Thymus (tissue), 11 donors: Measurements from ENCODE around the gene CCM2L. TPM values are rescaled to one million over a fixed set of nuclear protein-coding genes. Genes with fewer than 3 reads are reported as not detected.

Source experiments
- DNase-seq, 9 donors: peaks; one replicate each; pipeline ENCODE4 v3.0.0-alpha.2; 2013; ENCODE audit warnings: low spot score in 9 of 9, low read depth in 6 of 9, missing footprints in 1 of 9
- H3K27ac ChIP-seq, 2 donors: one replicate each; pipeline ENCODE4 v1.5.1; 2013; ENCODE audit warnings: control low read depth in 1 of 2, low read depth in 1 of 2, low read length in 1 of 2, mild to moderate bottlenecking in 1 of 2, moderate library complexity in 1 of 2
- H3K27me3 ChIP-seq, 2 donors: one replicate each; pipeline ENCODE4 v1.5.1; 2013; ENCODE audit warnings: low read length in 1 of 2; ENCODE audit not compliant: control insufficient read depth in 2 of 2, insufficient read depth in 1 of 2
- H3K36me3 ChIP-seq, 2 donors: one replicate each; pipeline ENCODE4 v1.5.1; 2013; ENCODE audit warnings: low read length in 1 of 2, mild to moderate bottlenecking in 1 of 2, moderate library complexity in 1 of 2; ENCODE audit not compliant: control insufficient read depth in 2 of 2, insufficient read depth in 2 of 2
- H3K4me1 ChIP-seq, 2 donors: one replicate each; pipeline ENCODE4 v1.5.1; 2013; ENCODE audit warnings: low read length in 2 of 2; ENCODE audit not compliant: control insufficient read depth in 2 of 2, insufficient read depth in 2 of 2
- H3K4me3 ChIP-seq, 2 donors: one replicate each; pipeline ENCODE4 v1.5.1; 2013; ENCODE audit warnings: low read length in 2 of 2, control low read depth in 1 of 2, mild to moderate bottlenecking in 1 of 2
- H3K9me3 ChIP-seq, 2 donors: one replicate each; pipeline ENCODE4 v1.5.1; 2013; ENCODE audit warnings: low read length in 1 of 2, mild to moderate bottlenecking in 1 of 2; ENCODE audit not compliant: control insufficient read depth in 2 of 2, insufficient read depth in 1 of 2
- WGBS: extraction: QIAGEN DNeasy Blood & Tissue Kit; methylation state at CpG from one replicate; pipeline ENCODE4 v1.1.7; 2013; 5-methylcytosine and 5-hydroxymethylcytosine counted together
- polyA plus RNA-seq: library from polyadenylated mRNA; stranded (reverse); fragments of 200-250 nt; gene quantifications from one replicate; pipeline ENCODE4 v1.2.3, GENCODE V29; 2013
- total RNA-seq: library from RNA; stranded (reverse); fragments of 120-200 nt; gene quantifications from one replicate; pipeline ENCODE4 v1.2.4, GENCODE V29; 2013
- donor health status: healthy.

Gene CCM2L
- total and polyA plus RNA-seq, 2 donors: 0.76 to 3.3 TPM

- no peaks in the 10 kb centered on the region for H3K4me1 ChIP-seq
- H3K4me3 ChIP-seq: no peak overlapping the region
- no peak overlapping the region for H3K27ac ChIP-seq
- DNase-seq: no peak
- H3K36me3 ChIP-seq: no peaks in the 10 kb centered on the region
- 97% methylated on average over 2 of the region's 2 CpGs for WGBS
- H3K27me3 ChIP-seq: peaks cover 0 to 24% of the 10 kb centered on the region in 2 donors
- no peaks in the 10 kb centered on the region for H3K9me3 ChIP-seq
These were observed 35.9 kb upstream of the CCM2L start for GRCh38 chr20:31974296-31974695.

- H3K9me3 ChIP-seq: no peaks in the 10 kb centered on the region
- no peak overlapping the region for H3K4me3 ChIP-seq
- no peaks in the 10 kb centered on the region for H3K36me3 ChIP-seq
- peaks cover 0 to 21% of the 10 kb centered on the region in 2 donors for H3K27me3 ChIP-seq
- H3K27ac ChIP-seq: no peak overlapping the region
- DNase-seq: no peak
- H3K4me1 ChIP-seq: no peaks in the 10 kb centered on the region
- WGBS: 75% methylated on average over 10 of the region's 10 CpGs
These were observed 35.2 kb upstream of the CCM2L start for GRCh38 chr20:31974951-31975487.

GRCh38 chr20:31975874-31976273 lies 34.4 kb upstream of the CCM2L start:
- no peak overlapping the region for H3K27ac ChIP-seq
- no peak for DNase-seq
- peaks cover 0 to 23% of the 10 kb centered on the region in 2 donors for H3K27me3 ChIP-seq
- H3K36me3 ChIP-seq: no peaks in the 10 kb centered on the region
- 94% methylated on average over 2 of the region's 2 CpGs for WGBS
- H3K4me1 ChIP-seq: no peaks in the 10 kb centered on the region
- H3K9me3 ChIP-seq: no peaks in the 10 kb centered on the region
- H3K4me3 ChIP-seq: no peak overlapping the region

- WGBS: 96% methylated on average over 4 of the region's 4 CpGs
These were observed 33.2 kb upstream of the CCM2L start for GRCh38 chr20:31977080-31977479.

GRCh38 chr20:31979713-31980426 lies 30.4 kb upstream of the CCM2L start:
- Histone ChIP-seq H3K27ac (no peak overlapping the region), H3K4me1 (no peaks in the 10 kb centered on the region), H3K4me3 (no peak overlapping the region), H3K9me3 (no peaks in the 10 kb centered on the region), H3K27me3 (peaks cover 0 to 7% of the 10 kb centered on the region in 2 donors), H3K36me3 (no peaks in the 10 kb centered on the region)
- no peak for DNase-seq
- 72% methylated on average over 6 of the region's 6 CpGs for WGBS

More at GRCh38 chr20:31977080-31977479, 33.2 kb upstream of the CCM2L start:
- DNase-seq: no peak
- no peak overlapping the region for H3K4me3 ChIP-seq
- H3K36me3 ChIP-seq: no peaks in the 10 kb centered on the region
- H3K27me3 ChIP-seq: peaks cover 0 to 20% of the 10 kb centered on the region in 2 donors
- no peaks in the 10 kb centered on the region for H3K9me3 ChIP-seq
- H3K27ac ChIP-seq: no peak overlapping the region
- H3K4me1 ChIP-seq: no peaks in the 10 kb centered on the region

- Histone ChIP-seq H3K4me3 (no peak overlapping the region), H3K36me3 (no peaks in the 10 kb centered on the region), H3K27ac (no peak overlapping the region), H3K9me3 (no peaks in the 10 kb centered on the region), H3K4me1 (no peaks in the 10 kb centered on the region), H3K27me3 (peaks cover 0 to 2% of the 10 kb centered on the region in 2 donors)
- WGBS: 90% methylated on average over 2 of the region's 2 CpGs
- no peak for DNase-seq
These were observed 28.5 kb upstream of the CCM2L start for GRCh38 chr20:31981784-31982183.

GRCh38 chr20:31984981-31985471 lies 25.2 kb upstream of the CCM2L start:
- no peak for DNase-seq
- Histone ChIP-seq H3K4me1 (no peaks in the 10 kb centered on the region), H3K27me3 (peaks cover 0 to 2% of the 10 kb centered on the region in 2 donors), H3K4me3 (no peak overlapping the region), H3K9me3 (no peaks in the 10 kb centered on the region), H3K36me3 (no peaks in the 10 kb centered on the region), H3K27ac (no peak overlapping the region)
- 53% methylated on average over 6 of the region's 6 CpGs for WGBS

GRCh38 chr20:31987744-31988143 lies 22.5 kb upstream of the CCM2L start:
- H3K27me3 ChIP-seq: peaks cover 0 to 4% of the 10 kb centered on the region in 2 donors
- WGBS: 91% methylated on average over 1 of the region's 1 CpG
- DNase-seq: no peak

GRCh38 chr20:31988430-31989015 lies 21.7 kb upstream of the CCM2L start:
- WGBS: 97% methylated on average over 5 of the region's 5 CpGs
- Histone ChIP-seq H3K9me3 (no peaks in the 10 kb centered on the region), H3K4me1 (no peaks in the 10 kb centered on the region)

More at GRCh38 chr20:31987744-31988143, 22.5 kb upstream of the CCM2L start:
- Histone ChIP-seq H3K4me3 (no peak overlapping the region), H3K36me3 (no peaks in the 10 kb centered on the region), H3K9me3 (no peaks in the 10 kb centered on the region), H3K27ac (no peak overlapping the region), H3K4me1 (no peaks in the 10 kb centered on the region)

More at GRCh38 chr20:31988430-31989015, 21.7 kb upstream of the CCM2L start:
- Histone ChIP-seq H3K36me3 (no peaks in the 10 kb centered on the region), H3K27ac (no peak overlapping the region), H3K27me3 (peaks cover 0 to 11% of the 10 kb centered on the region in 2 donors), H3K4me3 (no peak overlapping the region)
- DNase-seq: no peak
